Transverse colon (tissue), 4 donors: ENCODE measurements around the gene FARSB. TPM values are rescaled to one million over a fixed set of nuclear protein-coding genes. Genes with fewer than 3 reads are reported as not detected.

ENCODE experiments used
- DNase-seq: peaks from one replicate; pipeline ENCODE4 v3.0.0-alpha.2; 2019
- H3K27ac ChIP-seq, 4 donors: fragments of 200-600 bp; sonication (generic); 2 replicates each; pipeline ENCODE4 v1.5.1; 2016 to 2018; ENCODE audit warnings: inconsistent platforms in 4 of 4
- H3K27me3 ChIP-seq: fragments of 200-600 bp; sonication (generic); 2 replicates; pipeline ENCODE4 v1.5.1; 2017; ENCODE audit warnings: inconsistent platforms
- H3K36me3 ChIP-seq, 4 donors: fragments of 200-600 bp; sonication (generic); 2 replicates each; pipeline ENCODE4 v1.5.1; 2017 to 2019; ENCODE audit warnings: inconsistent platforms in 4 of 4
- H3K4me1 ChIP-seq, 4 donors: fragments of 200-600 bp; sonication (generic); 2 replicates each; pipeline ENCODE4 v1.5.1; 2017 to 2020; ENCODE audit warnings: inconsistent platforms in 4 of 4
- H3K4me3 ChIP-seq, 4 donors: fragments of 200-600 bp; sonication (generic); 1 replicate in 1 of 4; 2 replicates in 3 of 4; pipeline versions ENCODE4 v1.5.1 to v1.6.1; 2017 to 2019; ENCODE audit warnings: inconsistent platforms in 4 of 4
- H3K9me3 ChIP-seq, 2 donors: fragments of 200-600 bp; sonication (generic); 2 replicates each; pipeline ENCODE4 v1.5.1; 2017 to 2019; ENCODE audit warnings: inconsistent platforms in 2 of 2
- EP300 ChIP-seq: sonication (generic); formaldehyde crosslinking; IDR thresholded peaks from one replicate; pipeline ENCODE4 v1.6.1; 2017; ENCODE audit warnings: antibody characterized with exemption, low read depth
- POLR2A ChIP-seq: fragments of 450-650 bp; IDR thresholded peaks from one replicate; pipeline ENCODE4 v1.6.1; 2016; ENCODE audit warnings: antibody characterized with exemption, mild to moderate bottlenecking, moderate library complexity
- POLR2AphosphoS5 ChIP-seq, 3 donors: sonication (generic); formaldehyde crosslinking; IDR thresholded peaks; one replicate each; pipeline ENCODE4 v1.6.1; 2016; ENCODE audit warnings: antibody characterized with exemption in 3 of 3
- WGBS, 2 donors: methylation state at CpG; one replicate each; pipeline ENCODE4 v1.1.5; 2018; ENCODE audit warnings: low coverage in 1 of 2; 5-methylcytosine and 5-hydroxymethylcytosine counted together
- in situ Hi-C, 4 donors: fragments of 200-750 bp; cut with MboI; loops; one replicate each; pipeline versions ENCODE4 v1.15.0 to v1.15.1; 2017; ENCODE audit warnings: low sequenced_read_pairs in 3 of 4, low pct_ligation_motif_present in 1 of 4, low pct_unique_long_range_greater_than_20kb in 1 of 4
- intact Hi-C: fragments of 100-400 bp; cut with DNase I; formaldehyde crosslinking; loops from one replicate; pipeline ENCODE4 v1.15.1; 2023; ENCODE audit warnings: low total_unique reads
- total RNA-seq, 4 donors: library from RNA; depleted of rRNA; stranded (reverse); fragments of >200 nt; gene quantifications; one replicate each; pipeline ENCODE4 v1.1.0, GENCODE V29; 2016
- TF ChIP-seq, protein P1 (sequence below), 5 experiments: fragments of 200-600 bp in 3 of 5; fragments of 450-650 bp in 2 of 5; sonication (generic) in 3 of 5; IDR thresholded peaks; 1 replicate in 2 of 5; 2 replicates in 3 of 5; pipeline ENCODE4 v1.5.1; 2016 to 2017; ENCODE audit warnings: antibody characterized with exemption in 5 of 5, inconsistent platforms in 3 of 5, mild to moderate bottlenecking in 2 of 5, moderate library complexity in 1 of 5

FARSB gene
- total RNA-seq, 4 donors from 2014 or later: 7.2 to 18.6 (median 9.5) TPM

DNA sequence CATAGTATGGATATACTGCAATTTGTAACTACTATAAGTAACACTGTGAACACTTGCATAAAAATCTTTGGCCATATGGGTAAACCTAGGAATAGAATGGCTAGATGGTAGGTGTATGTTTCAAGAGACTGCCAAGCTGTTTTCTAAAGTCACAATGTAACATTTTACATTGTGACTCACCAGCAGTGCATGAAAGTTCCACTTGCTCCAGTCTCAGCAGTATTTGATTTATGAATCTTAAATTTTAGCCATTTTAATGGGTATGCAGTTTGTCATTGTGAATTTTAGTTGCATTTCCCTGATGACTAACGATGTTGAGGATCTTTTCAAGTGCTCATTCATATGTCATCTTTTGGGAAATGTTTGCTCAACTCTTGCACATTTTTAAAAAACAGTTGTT, 86.1 kb downstream of the FARSB start:
- 50 to 69% methylated on average over 1 of the region's 1 CpG for WGBS, 2 donors
- no peak for DNase-seq
- Histone ChIP-seq H3K36me3 (no peaks in the 10 kb centered on the region), H3K4me1 (peaks cover 0 to 12% (median 5%) of the 10 kb centered on the region in 4 donors), H3K27me3 (no peaks in the 10 kb centered on the region), H3K9me3 (no peaks in the 10 kb centered on the region), H3K4me3 (no peak overlapping the region), H3K27ac (no peak overlapping the region)
- in situ Hi-C loops (loop anchor here (25.0 kb wide), 3 partner anchors 258 to 533 kb away; a partner anchor contains a TSS), intact Hi-C loops (no loop called here)
- TF ChIP-seq POLR2AphosphoS5 (IDR thresholded peaks at IDR 0.05) (peak in 1 of 3 donors; percentile 31), EP300 (no peak)

DNA sequence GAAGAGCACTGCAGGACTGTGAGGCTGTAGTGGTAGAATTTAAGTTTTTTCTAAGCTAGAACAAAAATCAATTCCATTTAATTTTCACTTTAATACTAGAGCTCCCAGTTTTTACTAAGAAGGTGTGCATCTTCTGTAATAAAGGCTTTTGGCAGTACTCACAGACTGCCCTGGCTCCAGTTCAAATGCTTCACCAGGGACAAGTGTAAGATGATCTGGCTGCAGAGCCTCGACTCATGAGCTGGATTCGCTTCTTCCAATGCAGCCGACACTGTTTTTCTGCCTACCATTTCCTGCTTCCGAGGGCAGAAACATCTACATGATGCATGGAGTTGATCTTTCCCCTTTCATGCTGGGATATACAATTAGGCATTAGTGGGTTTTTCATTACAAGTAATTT, 87.0 kb downstream of the FARSB start:
- no peaks in the 10 kb centered on the region for H3K36me3 ChIP-seq
- peaks cover 0 to 12% (median 5%) of the 10 kb centered on the region in 4 donors for H3K4me1 ChIP-seq
- H3K9me3 ChIP-seq: no peaks in the 10 kb centered on the region
- DNase-seq: no peak
- no peak overlapping the region for H3K4me3 ChIP-seq
- H3K27me3 ChIP-seq: no peaks in the 10 kb centered on the region
- intact Hi-C loops (no loop called here), in situ Hi-C loops (loop anchor here (25.0 kb wide), 3 partner anchors 257 to 532 kb away; a partner anchor contains a TSS)
- WGBS, 2 donors: 68 to 92% methylated on average over 4 of the region's 4 CpGs
- no peak overlapping the region for H3K27ac ChIP-seq
- TF ChIP-seq POLR2AphosphoS5 (IDR thresholded peaks at IDR 0.05) (no peak), EP300 (no peak), POLR2A (no peak)
- TF ChIP-seq, protein P1, sequence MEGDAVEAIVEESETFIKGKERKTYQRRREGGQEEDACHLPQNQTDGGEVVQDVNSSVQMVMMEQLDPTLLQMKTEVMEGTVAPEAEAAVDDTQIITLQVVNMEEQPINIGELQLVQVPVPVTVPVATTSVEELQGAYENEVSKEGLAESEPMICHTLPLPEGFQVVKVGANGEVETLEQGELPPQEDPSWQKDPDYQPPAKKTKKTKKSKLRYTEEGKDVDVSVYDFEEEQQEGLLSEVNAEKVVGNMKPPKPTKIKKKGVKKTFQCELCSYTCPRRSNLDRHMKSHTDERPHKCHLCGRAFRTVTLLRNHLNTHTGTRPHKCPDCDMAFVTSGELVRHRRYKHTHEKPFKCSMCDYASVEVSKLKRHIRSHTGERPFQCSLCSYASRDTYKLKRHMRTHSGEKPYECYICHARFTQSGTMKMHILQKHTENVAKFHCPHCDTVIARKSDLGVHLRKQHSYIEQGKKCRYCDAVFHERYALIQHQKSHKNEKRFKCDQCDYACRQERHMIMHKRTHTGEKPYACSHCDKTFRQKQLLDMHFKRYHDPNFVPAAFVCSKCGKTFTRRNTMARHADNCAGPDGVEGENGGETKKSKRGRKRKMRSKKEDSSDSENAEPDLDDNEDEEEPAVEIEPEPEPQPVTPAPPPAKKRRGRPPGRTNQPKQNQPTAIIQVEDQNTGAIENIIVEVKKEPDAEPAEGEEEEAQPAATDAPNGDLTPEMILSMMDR (IDR thresholded peaks at IDR 0.05): no peak

DNA sequence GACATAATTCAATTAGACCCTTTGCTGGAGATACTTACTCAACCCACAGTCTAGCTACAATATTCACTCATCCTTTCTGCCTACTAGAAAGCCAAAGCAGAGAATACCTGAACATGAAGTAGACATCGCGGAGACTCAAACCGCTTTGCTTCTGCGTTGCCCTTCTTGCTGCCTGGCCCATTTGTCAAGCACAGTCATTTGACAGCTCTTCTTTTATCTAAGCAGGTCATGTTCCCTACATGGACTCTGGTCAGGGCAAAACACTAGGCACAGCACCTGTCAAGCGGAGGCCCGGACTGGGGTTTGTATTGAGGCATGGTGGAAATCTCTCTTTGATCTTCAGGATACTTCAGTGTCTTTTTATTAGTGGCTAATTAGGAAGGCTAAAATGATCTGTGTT, 89.7 kb downstream of the FARSB start:
- Histone ChIP-seq H3K4me3 (no peak overlapping the region), H3K9me3 (no peaks in the 10 kb centered on the region), H3K27ac (no peak overlapping the region), H3K27me3 (no peaks in the 10 kb centered on the region), H3K36me3 (no peaks in the 10 kb centered on the region), H3K4me1 (no peaks in the 10 kb centered on the region)
- in situ Hi-C loops: loop anchor here (25.0 kb wide), 3 partner anchors 254 to 529 kb away; a partner anchor contains a TSS
- intact Hi-C loops: no loop called here
- WGBS, 2 donors: 93 to 100% methylated on average over 2 to 6 of the region's 6 CpGs
- no peak for DNase-seq
- TF ChIP-seq EP300 (no peak), POLR2AphosphoS5 (IDR thresholded peaks at IDR 0.05) (no peak), POLR2A (no peak)
- TF ChIP-seq, protein P1 (IDR thresholded peaks at IDR 0.05): no peak

DNA sequence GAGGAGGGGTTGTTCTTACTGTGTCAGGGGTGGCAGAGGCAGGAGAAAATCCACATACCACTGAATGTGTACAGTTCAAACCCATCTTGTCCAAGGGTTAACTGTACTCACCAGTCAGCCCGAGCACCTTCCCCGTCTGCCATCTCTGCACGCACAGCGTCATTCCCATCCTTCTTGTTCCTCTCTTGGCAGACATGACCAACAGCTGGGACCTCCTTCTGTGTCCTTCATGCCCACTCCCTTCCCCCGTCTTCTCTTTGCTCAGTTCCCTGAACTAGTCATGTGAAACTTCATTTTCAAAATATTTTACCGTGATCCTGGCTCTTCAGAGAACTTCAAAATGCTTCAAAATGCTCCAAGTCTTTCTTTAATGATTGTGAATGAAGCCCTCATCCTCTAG, 92.0 kb downstream of the FARSB start:
- in situ Hi-C loops: loop anchor here (5.0 to 25.0 kb wide), 4 partner anchors 237 to 527 kb away; a partner anchor contains a TSS
- no peaks in the 10 kb centered on the region for H3K27me3 ChIP-seq
- no peaks in the 10 kb centered on the region for H3K4me1 ChIP-seq
- TF ChIP-seq, protein P1 (IDR thresholded peaks at IDR 0.05): no peak
- no peak for TF ChIP-seq POLR2AphosphoS5 (IDR thresholded peaks at IDR 0.05)
- TF ChIP-seq EP300: no peak
- no peak for TF ChIP-seq POLR2A
- no peak overlapping the region for H3K27ac ChIP-seq
- 92 to 100% methylated on average over 3 to 6 of the region's 6 CpGs for WGBS, 2 donors
- intact Hi-C loops: no loop called here
- no peak for DNase-seq
- H3K4me3 ChIP-seq: no peak overlapping the region
- no peaks in the 10 kb centered on the region for H3K36me3 ChIP-seq
- H3K9me3 ChIP-seq: no peaks in the 10 kb centered on the region
